Body of pancreas (tissue), 4 donors: ENCODE data around the gene DNAH7.

ENCODE experiments used
- POLR2A ChIP-seq, 3 donors: fragments of 450-650 bp; IDR thresholded peaks; one replicate each; pipeline ENCODE4 v1.6.1; 2016; ENCODE audit warnings: antibody characterized with exemption in 3 of 3, mild to moderate bottlenecking in 2 of 3
- TF ChIP-seq, protein P1 (sequence below), 7 experiments: fragments of 450-650 bp in 4 of 7; fragments of 200-600 bp in 3 of 7; sonication (generic) in 3 of 7; IDR thresholded peaks; one replicate each; pipeline ENCODE4 v1.5.1; 2016 to 2019; ENCODE audit warnings: antibody characterized with exemption in 7 of 7

DNA sequence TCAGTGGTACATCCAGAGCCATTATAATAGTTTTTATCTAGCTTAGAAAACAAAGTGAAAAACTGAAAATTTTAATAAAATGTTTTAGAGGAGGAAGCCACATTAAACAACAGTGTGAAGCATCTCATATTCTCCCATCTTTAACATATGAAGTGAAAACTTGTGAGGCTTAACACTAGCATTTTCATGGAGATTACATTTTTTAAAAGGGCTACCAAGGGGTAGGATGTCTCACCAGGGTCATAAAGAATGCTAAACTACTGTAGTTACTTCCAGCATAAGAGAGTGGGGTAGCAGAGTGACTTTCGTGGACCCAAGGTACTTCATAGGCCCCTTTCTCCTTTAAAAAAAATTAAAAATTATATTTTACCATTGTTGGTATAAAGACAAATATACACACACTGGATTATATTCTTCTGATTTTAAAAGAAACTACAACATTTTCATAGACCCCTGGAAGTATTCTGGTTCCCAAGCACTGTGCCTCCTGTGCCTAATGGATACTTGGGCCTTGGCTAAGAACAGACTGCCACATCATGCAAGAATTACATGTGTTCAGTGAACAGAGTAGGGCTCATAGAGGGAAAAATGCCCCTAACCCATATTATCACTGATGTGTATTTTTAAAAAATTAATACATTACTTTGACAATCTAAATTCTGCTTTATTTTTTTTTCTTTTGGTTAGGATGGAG lies 263.2 kb downstream of the DNAH7 start:
- TF ChIP-seq, protein P1, sequence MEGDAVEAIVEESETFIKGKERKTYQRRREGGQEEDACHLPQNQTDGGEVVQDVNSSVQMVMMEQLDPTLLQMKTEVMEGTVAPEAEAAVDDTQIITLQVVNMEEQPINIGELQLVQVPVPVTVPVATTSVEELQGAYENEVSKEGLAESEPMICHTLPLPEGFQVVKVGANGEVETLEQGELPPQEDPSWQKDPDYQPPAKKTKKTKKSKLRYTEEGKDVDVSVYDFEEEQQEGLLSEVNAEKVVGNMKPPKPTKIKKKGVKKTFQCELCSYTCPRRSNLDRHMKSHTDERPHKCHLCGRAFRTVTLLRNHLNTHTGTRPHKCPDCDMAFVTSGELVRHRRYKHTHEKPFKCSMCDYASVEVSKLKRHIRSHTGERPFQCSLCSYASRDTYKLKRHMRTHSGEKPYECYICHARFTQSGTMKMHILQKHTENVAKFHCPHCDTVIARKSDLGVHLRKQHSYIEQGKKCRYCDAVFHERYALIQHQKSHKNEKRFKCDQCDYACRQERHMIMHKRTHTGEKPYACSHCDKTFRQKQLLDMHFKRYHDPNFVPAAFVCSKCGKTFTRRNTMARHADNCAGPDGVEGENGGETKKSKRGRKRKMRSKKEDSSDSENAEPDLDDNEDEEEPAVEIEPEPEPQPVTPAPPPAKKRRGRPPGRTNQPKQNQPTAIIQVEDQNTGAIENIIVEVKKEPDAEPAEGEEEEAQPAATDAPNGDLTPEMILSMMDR (IDR thresholded peaks at IDR 0.05) = no peak
- TF ChIP-seq POLR2A (IDR thresholded peaks at IDR 0.05) = no peak
